ENCODE measurements around the gene GRIK4.

- TF ChIP-seq CTCF (IDR thresholded peaks at IDR 0.05; ENCODE audit: low read length) = no peak
- TF ChIP-seq EZH2 (IDR thresholded peaks at IDR 0.05; ENCODE audit: borderline replicate concordance, low read length) = no peak
These were observed 1.3 kb downstream of the GRIK4 start for GRCh38 chr11:120512739-120513435.

Measured in OCI-LY1 (cell line).